H1 (cell line): ENCODE data around the gene FBXW8. TPM values are rescaled to one million over a fixed set of nuclear protein-coding genes. Genes with fewer than 3 reads are reported as not detected.

Experiments used
- CTCF ChIA-PET: fragments of 300-600 bp; sonication (Branson Sonifier 250); formaldehyde crosslinking; loops from one replicate; lab custom pipeline; 2021; ENCODE audit not compliant: partially characterized antibody; lab: Charles Lee
- POLR2A ChIA-PET: fragments of 300-600 bp; sonication (Branson Sonifier 250); formaldehyde crosslinking; loops from one replicate; lab custom pipeline; 2021; ENCODE audit warnings: inconsistent platforms; ENCODE audit not compliant: partially characterized antibody; lab: Charles Lee
- DNase-seq, 2 experiments: peaks; one replicate each; pipeline versions ENCODE4 v3.0.0 to v3.0.0-alpha.2; 2010 to 2022; ENCODE audit warnings: low spot score in 2 of 2, low read depth in 1 of 2, mixed read lengths in 1 of 2
- FAIRE-seq: peaks from 2 replicates; lab custom pipeline; 2011; peaks lifted over from hg19 to GRCh38; lab: Jason Lieb, UNC
- H2AFZ ChIP-seq: 2 replicates; pipeline ENCODE4 v1.8.1; 2012; ENCODE audit warnings: low read length, inconsistent platforms
- H2AK5ac ChIP-seq: 2 replicates; pipeline ENCODE4 v1.6.1; 2013; ENCODE audit warnings: low read depth, low read length
- H2BK120ac ChIP-seq: replicated peaks from 2 replicates; pipeline ENCODE3; 2013; ENCODE audit warnings: low read depth, low read length, inconsistent platforms
- H2BK12ac ChIP-seq: 2 replicates; pipeline ENCODE4 v1.6.1; 2013; ENCODE audit warnings: low read depth, low read length
- H2BK15ac ChIP-seq: 2 replicates; pipeline ENCODE4 v1.6.1; 2013; ENCODE audit warnings: low read length
- H2BK20ac ChIP-seq: 2 replicates; pipeline ENCODE4 v1.6.1; 2013; ENCODE audit warnings: low read length
- H2BK5ac ChIP-seq: 2 replicates; pipeline ENCODE4 v1.6.1; 2013; ENCODE audit warnings: low read depth, low read length
- H3K14ac ChIP-seq: 2 replicates; pipeline ENCODE4 v1.6.1; 2013; ENCODE audit warnings: inconsistent platforms; ENCODE audit not compliant: insufficient read length
- H3K18ac ChIP-seq: 2 replicates; pipeline ENCODE4 v1.6.1; 2013; ENCODE audit warnings: low read length; ENCODE audit errors: extremely low read depth
- H3K23ac ChIP-seq: 2 replicates; pipeline ENCODE4 v1.6.1; 2013; ENCODE audit warnings: inconsistent platforms; ENCODE audit not compliant: insufficient read length
- H3K23me2 ChIP-seq: 2 replicates; pipeline ENCODE4 v1.6.1; 2013; ENCODE audit warnings: low read depth, low read length
- H3K27ac ChIP-seq: 2 replicates; pipeline ENCODE4 v1.6.1; 2011; ENCODE audit warnings: low read depth, low read length, inconsistent platforms
- H3K27me3 ChIP-seq, 4 experiments: replicated peaks in 1 of 4; 1 replicate in 1 of 4; 2 replicates in 3 of 4; pipeline versions ENCODE4 v1.6.1 to v1.8.1; 2011 to 2013; ENCODE audit warnings: low read length in 3 of 4, mild to moderate bottlenecking in 3 of 4, inconsistent platforms in 2 of 4, mixed read lengths in 2 of 4, moderate library complexity in 1 of 4; ENCODE audit not compliant: control insufficient read depth in 3 of 4, insufficient read depth in 3 of 4; ENCODE audit errors: extremely low read depth in 1 of 4
- H3K36me3 ChIP-seq, 4 experiments: 2 replicates each; pipeline versions ENCODE4 v1.6.1 to v1.8.1; 2011 to 2013; ENCODE audit warnings: mild to moderate bottlenecking in 4 of 4, low read length in 3 of 4, moderate library complexity in 2 of 4, control low read depth in 1 of 4, inconsistent platforms in 1 of 4; ENCODE audit not compliant: insufficient read depth in 4 of 4, control insufficient read depth in 2 of 4
- H3K4ac ChIP-seq: replicated peaks from 2 replicates; pipeline ENCODE3; 2013; ENCODE audit warnings: low read length, low read depth, mixed read lengths, inconsistent platforms; ENCODE audit not compliant: insufficient read length
- H3K4me1 ChIP-seq, 4 experiments: replicated peaks in 1 of 4; 1 replicate in 1 of 4; 2 replicates in 3 of 4; pipeline versions ENCODE4 v1.6.1 to v1.8.1; 2011 to 2013; ENCODE audit warnings: low read length in 3 of 4, inconsistent platforms in 2 of 4, mixed read lengths in 1 of 4; ENCODE audit not compliant: insufficient read depth in 4 of 4, control insufficient read depth in 3 of 4
- H3K4me2 ChIP-seq, 2 experiments: 2 replicates each; pipeline versions ENCODE4 v1.6.1 to v1.8.1; 2011 to 2013; ENCODE audit warnings: low read depth in 2 of 2, low read length in 2 of 2, control low read depth in 1 of 2, inconsistent platforms in 1 of 2, mild to moderate bottlenecking in 1 of 2; ENCODE audit not compliant: insufficient read depth in 1 of 2
- H3K4me3 ChIP-seq, 4 experiments: fragments of 200-600, 300-600 bp in 1 of 4; sonication (generic), shearing (Covaris generic), sonication (Bioruptor Twin) in 1 of 4; 2 replicates each; pipeline versions ENCODE4 v1.5.1 to v1.8.1; 2011 to 2016; ENCODE audit warnings: low read length in 4 of 4, low read depth in 3 of 4, control low read depth in 2 of 4, inconsistent platforms in 2 of 4, mild to moderate bottlenecking in 2 of 4, mixed read lengths in 1 of 4, moderate library complexity in 1 of 4; ENCODE audit not compliant: insufficient read depth in 2 of 4; ENCODE audit errors: extremely low read depth in 1 of 4
- H3K56ac ChIP-seq: replicated peaks from 2 replicates; pipeline ENCODE3; 2013; ENCODE audit warnings: low read depth, mild to moderate bottlenecking, mixed read lengths, low read length, inconsistent platforms; ENCODE audit not compliant: insufficient read length
- H3K79me1 ChIP-seq: 2 replicates; pipeline ENCODE4 v1.6.1; 2013; ENCODE audit warnings: low read depth, low read length, control low read depth
- H3K79me2 ChIP-seq, 2 experiments: 2 replicates each; pipeline versions ENCODE4 v1.6.1 to v1.8.1; 2012 to 2013; ENCODE audit warnings: low read length in 2 of 2, mild to moderate bottlenecking in 2 of 2, inconsistent platforms in 1 of 2; ENCODE audit not compliant: insufficient read depth in 2 of 2, control insufficient read depth in 1 of 2
- H3K9ac ChIP-seq, 4 experiments: replicated peaks in 1 of 4; 1 replicate in 1 of 4; 2 replicates in 3 of 4; pipeline versions ENCODE4 v1.6.1 to v1.8.1; 2011 to 2013; ENCODE audit warnings: low read depth in 3 of 4, low read length in 3 of 4, control low read depth in 2 of 4, mild to moderate bottlenecking in 2 of 4, moderate library complexity in 2 of 4, inconsistent platforms in 1 of 4; ENCODE audit errors: extremely low read depth in 1 of 4
- H3K9me3 ChIP-seq, 2 experiments: 2 replicates each; pipeline versions ENCODE4 v1.6.1 to v1.8.1; 2012 to 2013; ENCODE audit warnings: mild to moderate bottlenecking in 2 of 2, moderate library complexity in 2 of 2, control low read depth in 1 of 2, inconsistent platforms in 1 of 2, low read depth in 1 of 2, low read length in 1 of 2, mixed read lengths in 1 of 2; ENCODE audit not compliant: insufficient read depth in 2 of 2
- H4K20me1 ChIP-seq, 2 experiments: replicated peaks in 1 of 2; 2 replicates each; pipeline versions ENCODE3 to v1.8.1; 2011 to 2013; ENCODE audit warnings: inconsistent platforms in 2 of 2, low read length in 2 of 2, mild to moderate bottlenecking in 1 of 2; ENCODE audit not compliant: insufficient read depth in 2 of 2, control insufficient read depth in 1 of 2
- H4K5ac ChIP-seq: 2 replicates; pipeline ENCODE4 v1.6.1; 2013; ENCODE audit warnings: low read length, low read depth, mixed read lengths, inconsistent platforms; ENCODE audit not compliant: insufficient read length
- H4K8ac ChIP-seq: 2 replicates; pipeline ENCODE4 v1.8.0; 2013; ENCODE audit warnings: mild to moderate bottlenecking, moderate library complexity, low read length, inconsistent platforms; ENCODE audit not compliant: insufficient read depth; ENCODE audit errors: extremely low read depth
- H4K91ac ChIP-seq: replicated peaks from 2 replicates; pipeline ENCODE3; 2013; ENCODE audit warnings: low read length, mixed read lengths, inconsistent platforms; ENCODE audit not compliant: insufficient read length
- BACH1 ChIP-seq: IDR thresholded peaks from 2 replicates; pipeline ENCODE4 v1.6.1; 2012; ENCODE audit warnings: low read length, improper control_type of control experiment
- CEBPB ChIP-seq: IDR thresholded peaks from 2 replicates; pipeline ENCODE4 v1.6.1; 2012; ENCODE audit warnings: low read depth, low read length
- CREB1 ChIP-seq: IDR thresholded peaks from 2 replicates; pipeline ENCODE4 v1.6.1; 2012; ENCODE audit warnings: inconsistent platforms
- CTBP2 ChIP-seq: IDR thresholded peaks from 2 replicates; pipeline ENCODE4 v1.7.0; 2011; ENCODE audit warnings: borderline replicate concordance, mild to moderate bottlenecking, moderate library complexity, mixed read lengths, low read length; ENCODE audit not compliant: insufficient read depth, insufficient read length
- EP300 ChIP-seq, 2 experiments: IDR thresholded peaks; 1 replicate in 1 of 2; 2 replicates in 1 of 2; pipeline ENCODE4 v1.6.1; 2011 to 2012; ENCODE audit warnings: low read depth in 2 of 2, low read length in 2 of 2, mild to moderate bottlenecking in 2 of 2, borderline replicate concordance in 1 of 2, inconsistent platforms in 1 of 2, moderate library complexity in 1 of 2
- GABPA ChIP-seq: IDR thresholded peaks from 2 replicates; pipeline ENCODE4 v1.6.1; 2011; ENCODE audit warnings: mild to moderate bottlenecking, low read length, moderate library complexity, borderline replicate concordance; ENCODE audit not compliant: insufficient read depth
- JUN ChIP-seq: IDR thresholded peaks from 2 replicates; pipeline ENCODE4 v1.6.1; 2011; ENCODE audit warnings: low read depth, mild to moderate bottlenecking, improper control_type of control experiment, low read length
- KDM4A ChIP-seq: IDR thresholded peaks from one replicate; pipeline ENCODE4 v1.7.1; 2012; ENCODE audit warnings: low read depth, mild to moderate bottlenecking, moderate library complexity, low read length, inconsistent platforms; ENCODE audit not compliant: severe bottlenecking
- POU5F1 ChIP-seq: IDR thresholded peaks from 2 replicates; pipeline ENCODE4 v1.6.1; 2011; ENCODE audit warnings: low read depth, mild to moderate bottlenecking, low read length, moderate library complexity
- RNF2 ChIP-seq: fragments of 200-900, 300-1000 bp; sonication (generic); IDR thresholded peaks from 2 replicates; pipeline ENCODE4 v1.7.1; 2016; ENCODE audit warnings: borderline replicate concordance, low read depth, mild to moderate bottlenecking, antibody characterized with exemption, low read length; ENCODE audit not compliant: poor library complexity, severe bottlenecking; ENCODE audit errors: missing control alignments
- TAF1 ChIP-seq: IDR thresholded peaks from 2 replicates; pipeline ENCODE4 v1.6.1; 2011; ENCODE audit warnings: mild to moderate bottlenecking, low read depth, low read length
- YY1 ChIP-seq: IDR thresholded peaks from 2 replicates; pipeline ENCODE4 v1.6.1; 2011; ENCODE audit warnings: low read depth, mild to moderate bottlenecking, low read length
- WGBS, 2 experiments: shearing (Covaris generic) in 1 of 2; methylation state at CpG; one replicate each; pipeline versions ENCODE4 v1.1.6 to v1.1.7; 2013 to 2015; ENCODE audit warnings: low lambda C conversion rate in 2 of 2, mixed read lengths in 2 of 2, inconsistent platforms in 1 of 2, low coverage in 1 of 2, missing lambda C conversion rate in 1 of 2; ENCODE audit not compliant: insufficient replicate concordance in 2 of 2, insufficient coverage in 1 of 2, insufficient read length in 1 of 2; ENCODE audit errors: extremely low coverage in 1 of 2, missing lambda C conversion rate in 1 of 2; 5-methylcytosine and 5-hydroxymethylcytosine counted together
- polyA plus RNA-seq, 7 experiments: library from polyadenylated mRNA; depleted of rRNA in 3 of 7; stranded (reverse) in 5 of 7; unstranded in 2 of 7; fragments of >200 nt in 5 of 7; fragments of 200-250 nt in 2 of 7; gene quantifications; 1 replicate in 5 of 7; 2 replicates in 1 of 7; 4 replicates in 1 of 7; pipeline versions ENCODE4 v1.2.1 to v1.2.3, GENCODE V29; 2011 to 2013; ENCODE audit warnings: missing spikeins in 2 of 7, mixed read lengths in 2 of 7
- total RNA-seq: library from RNA; stranded (reverse); fragmentation: NEBNext Ultra II Directional; extraction: Animal tissue kit (Norgen Biotek cat#: 25700); gene quantifications from 2 replicates; pipeline ENCODE4 v1.2.1, GENCODE V29; 2021

FBXW8 gene
- total and polyA plus RNA-seq, 2 of the 8 experiments (the other 6 are each of a cell fraction or from before 2014, with no cell fraction given): 15.8 to 16.0 TPM

DNA sequence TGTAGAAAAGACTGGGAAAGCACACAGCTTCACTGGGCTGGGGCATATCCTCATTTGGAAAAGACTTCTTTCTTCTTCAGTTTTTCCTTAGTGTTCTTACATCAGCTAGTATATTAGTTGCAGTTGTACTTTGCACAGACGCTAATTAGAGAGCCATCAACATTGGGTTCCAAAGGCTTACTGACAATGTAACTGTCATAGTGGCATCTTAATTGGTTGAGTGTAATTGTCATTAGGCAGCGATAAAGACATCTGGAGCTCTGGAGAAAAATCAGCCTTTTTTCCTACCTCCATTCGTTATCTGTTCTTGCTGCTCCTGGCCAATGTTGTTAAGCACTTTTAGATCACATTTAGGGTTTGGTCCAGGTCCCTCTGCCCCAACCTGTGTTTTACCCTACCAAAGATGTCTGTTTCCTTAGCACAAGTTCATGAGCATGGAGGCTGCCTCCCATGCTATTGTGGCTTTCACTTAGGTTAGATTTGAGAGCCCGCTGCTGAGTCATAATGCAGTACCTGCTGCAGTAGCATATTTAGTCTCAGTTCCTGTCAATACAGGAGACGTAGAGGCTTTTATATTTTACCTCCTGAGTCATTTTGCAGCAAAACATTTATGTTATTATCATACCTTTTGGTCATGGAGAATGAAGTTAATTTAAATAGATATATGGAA is 49.2 kb downstream of the FBXW8 start:
- Histone ChIP-seq H3K4me3 (no peak overlapping the region), H2BK12ac (no peak overlapping the region), H2BK5ac (no peak overlapping the region), H2BK120ac (no peak overlapping the region), H3K79me2 (no peaks in the 10 kb centered on the region), H3K56ac (no peak overlapping the region), H3K27ac (no peak overlapping the region), H2BK15ac (no peak overlapping the region), H3K14ac (no peak overlapping the region), H2AFZ (no peak overlapping the region), H3K23me2 (no peaks in the 10 kb centered on the region; the same call in 1 of the 2 replicates), H2AK5ac (no peak overlapping the region), H3K9ac (no peak overlapping the region), H2BK20ac (no peak overlapping the region), H4K8ac (no peak overlapping the region), H3K79me1 (no peaks in the 10 kb centered on the region), H3K23ac (no peak overlapping the region), H3K36me3 (peaks cover 0 to 4% (median under 1%) of the 10 kb centered on the region in 4 experiments; a peak in 4 of 8 replicates), H3K9me3 (no peaks in the 10 kb centered on the region), H4K5ac (no peak overlapping the region), H4K20me1 (peaks cover 0 to 3% of the 10 kb centered on the region in 2 experiments), H3K18ac (no peak overlapping the region), H3K27me3 (no peaks in the 10 kb centered on the region), H3K4me2 (no peak overlapping the region), H4K91ac (no peak overlapping the region), H3K4me1 (peaks cover 0 to 3% (median 0%) of the 10 kb centered on the region in 4 experiments; a peak in 2 of 7 replicates), H3K4ac (no peak overlapping the region)
- DNase-seq (no peak), FAIRE-seq (no peak)
- POLR2A ChIA-PET: interaction anchor here (0.8 to 1.3 kb wide), 2 partner anchors 15 to 44 kb away, joined by 3 to 4 read pairs; no protein-coding TSS in a partner anchor
- CTCF ChIA-PET: interaction anchor here (1.2 to 2.1 kb wide), 4 partner anchors 9 to 160 kb away, joined by 3 to 7 read pairs (median 5); no protein-coding TSS in a partner anchor
- 95% methylated on average over 5 of the region's 5 CpGs; no CpG with 5 or more reads in 1 of the 2 experiments for WGBS, 2 experiments
- TF ChIP-seq CREB1: no peak
- no peak for TF ChIP-seq BACH1
- no peak for TF ChIP-seq JUN
- TF ChIP-seq RNF2: no peak
- TF ChIP-seq YY1: no peak
- TF ChIP-seq KDM4A: no peak
- no peak for TF ChIP-seq TAF1
- no peak for TF ChIP-seq POU5F1
- TF ChIP-seq CTBP2: no peak
- no peak for TF ChIP-seq EP300 (IDR thresholded peaks at IDR 0.05; ENCODE audit: borderline replicate concordance in 1 of 2, low read depth in 2 of 2, low read length in 2 of 2)
- TF ChIP-seq CEBPB: no peak
- TF ChIP-seq GABPA: no peak
